Astrocyte of the cerebellum (primary cell): ENCODE data around the gene OR4C45.
"Not testable (repeated sequence)": the region's sequence is repeated elsewhere in the genome, so short reads cannot be mapped to it uniquely, and the experiment has no call there.

ENCODE experiments used
- DNase-seq: peaks from one replicate; pipeline ENCODE4 v3.0.0-alpha.2; 2011; ENCODE audit warnings: low read depth
- H3K4me3 ChIP-seq: 2 replicates; pipeline ENCODE4 v1.5.1; 2011; ENCODE audit warnings: mild to moderate bottlenecking, low read depth, low read length, moderate library complexity
- CTCF ChIP-seq: IDR thresholded peaks from 2 replicates; pipeline ENCODE4 v1.5.1; 2012; ENCODE audit warnings: low read length, low read depth, moderate library complexity, mild to moderate bottlenecking; ENCODE audit errors: missing control alignments
- in situ Hi-C: cut with HindIII; loops from 2 replicates; pipeline ENCODE4 v1.10.0; 2017; ENCODE audit warnings: low sequenced_read_pairs

Gene OR4C45

GRCh38 chr11:50032574-50032973 lies at the start of gene OR4C45:
Gene OR4C45, plus strand, starts transcription at chr11:50032874.
- no peak for DNase-seq
- TF ChIP-seq CTCF = no peak
- in situ Hi-C loops = no loop called here
- H3K4me3 ChIP-seq = no peak within 1 kb of the TSS

GRCh38 chr11:49995565-49995964 lies 37.1 kb upstream of the OR4C45 start:
- DNase-seq = no peak

GRCh38 chr11:50030193-50030592 lies 2.5 kb upstream of the OR4C45 start:
- H3K4me3 ChIP-seq = no peak overlapping the region
- in situ Hi-C loops = no loop called here
- no peak for TF ChIP-seq CTCF
- no peak for DNase-seq

More at GRCh38 chr11:49995565-49995964, 37.1 kb upstream of the OR4C45 start:
- H3K4me3 ChIP-seq = no peak overlapping the region
- in situ Hi-C loops = no loop called here
- peak; percentile 26 for TF ChIP-seq CTCF

GRCh38 chr11:50036239-50036638 lies 3.6 kb downstream of the OR4C45 start:
- DNase-seq, H3K4me3 ChIP-seq, in situ Hi-C loops: not testable (repeated sequence)

GRCh38 chr11:50037251-50037650 lies 4.6 kb downstream of the OR4C45 start:
- TF ChIP-seq CTCF = no peak
- H3K4me3 ChIP-seq = no peak overlapping the region
- no peak for DNase-seq
- in situ Hi-C loops = no loop called here

- DNase-seq = no peak
- TF ChIP-seq CTCF = no peak
- in situ Hi-C loops = no loop called here
- H3K4me3 ChIP-seq = no peak overlapping the region
Observed at GRCh38 chr11:50044647-50045046, 12.0 kb downstream of the OR4C45 start.

GRCh38 chr11:50063056-50063455 lies 30.4 kb downstream of the OR4C45 start:
- in situ Hi-C loops, H3K4me3 ChIP-seq: not testable (repeated sequence)

GRCh38 chr11:50070389-50070788 lies 37.7 kb downstream of the OR4C45 start:
- H3K4me3 ChIP-seq = no peak overlapping the region
- in situ Hi-C loops = no loop called here
- no peak for DNase-seq
- no peak for TF ChIP-seq CTCF

More at GRCh38 chr11:50063056-50063455, 30.4 kb downstream of the OR4C45 start:
- not testable (repeated sequence) for DNase-seq
